Liver (tissue), 9 donors: Measurements from ENCODE around the gene TRMO. TPM values are rescaled to one million over a fixed set of nuclear protein-coding genes. Genes with fewer than 3 reads are reported as not detected.

ENCODE experiments used
- DNase-seq: peaks from one replicate; pipeline ENCODE4 v3.0.0-alpha.2; 2017; ENCODE audit warnings: low spot score
- H3K27ac ChIP-seq, 2 donors: one replicate each; pipeline ENCODE4 v1.7.0; 2013; ENCODE audit warnings: inconsistent platforms in 2 of 2, low read length in 2 of 2, control low read depth in 1 of 2, low read depth in 1 of 2, mild to moderate bottlenecking in 1 of 2
- H3K27me3 ChIP-seq, 4 donors: one replicate each; pipeline versions ENCODE4 v1.6.1 to v1.7.0; 2013; ENCODE audit warnings: low read length in 3 of 4, inconsistent platforms in 1 of 4, mild to moderate bottlenecking in 1 of 4, moderate library complexity in 1 of 4; ENCODE audit not compliant: control insufficient read depth in 4 of 4, insufficient read depth in 4 of 4
- H3K36me3 ChIP-seq, 4 donors: one replicate each; pipeline versions ENCODE4 v1.6.1 to v1.7.0; 2013; ENCODE audit warnings: low read length in 3 of 4, mild to moderate bottlenecking in 3 of 4, low read depth in 1 of 4, moderate library complexity in 1 of 4; ENCODE audit not compliant: control insufficient read depth in 4 of 4, insufficient read depth in 3 of 4
- H3K4me1 ChIP-seq, 4 donors: one replicate each; pipeline versions ENCODE4 v1.6.1 to v1.7.0; 2013; ENCODE audit warnings: low read length in 3 of 4, mild to moderate bottlenecking in 3 of 4, moderate library complexity in 1 of 4; ENCODE audit not compliant: control insufficient read depth in 4 of 4, insufficient read depth in 4 of 4
- H3K4me3 ChIP-seq, 3 donors: one replicate each; pipeline versions ENCODE4 v1.6.1 to v1.7.0; 2013; ENCODE audit warnings: low read length in 3 of 3, control low read depth in 1 of 3, low read depth in 1 of 3, mild to moderate bottlenecking in 1 of 3
- H3K9ac ChIP-seq, 2 donors: one replicate each; pipeline ENCODE4 v1.7.0; 2013; ENCODE audit warnings: low read length in 2 of 2, mild to moderate bottlenecking in 2 of 2, moderate library complexity in 2 of 2, control low read depth in 1 of 2, low read depth in 1 of 2
- H3K9me3 ChIP-seq, 4 donors: one replicate each; pipeline versions ENCODE4 v1.6.1 to v1.7.0; 2013; ENCODE audit warnings: low read length in 3 of 4; ENCODE audit not compliant: control insufficient read depth in 4 of 4
- CTCF ChIP-seq: fragments of 150-350 bp; IDR thresholded peaks from 2 replicates; pipeline ENCODE4 v1.5.1; 2017; ENCODE audit warnings: improper control_type of control experiment, low read depth, low read length; ENCODE audit not compliant: missing input control
- EGR1 ChIP-seq, 2 donors: IDR thresholded peaks; 2 replicates each; pipeline ENCODE4 v1.6.1; 2016 to 2018; ENCODE audit warnings: antibody characterized with exemption in 2 of 2, low read depth in 2 of 2
- FOXA1 ChIP-seq: IDR thresholded peaks from 2 replicates; pipeline ENCODE4 v1.6.1; 2016; ENCODE audit warnings: antibody characterized with exemption
- FOXA2 ChIP-seq: IDR thresholded peaks from 2 replicates; pipeline ENCODE4 v1.6.1; 2016; ENCODE audit warnings: antibody characterized with exemption
- GABPA ChIP-seq, 2 donors: IDR thresholded peaks in 1 of 2; conservative IDR thresholded peaks in 1 of 2; 2 replicates each; pipeline ENCODE4 v1.6.1; 2016; ENCODE audit warnings: antibody characterized with exemption in 2 of 2, mild to moderate bottlenecking in 1 of 2, moderate library complexity in 1 of 2
- HNF4A ChIP-seq, 2 donors: conservative IDR thresholded peaks; 2 replicates each; pipeline ENCODE4 v1.6.1; 2016; ENCODE audit warnings: antibody characterized with exemption in 2 of 2, mild to moderate bottlenecking in 2 of 2
- HNF4G ChIP-seq: IDR thresholded peaks from 2 replicates; pipeline ENCODE4 v1.6.1; 2016; ENCODE audit warnings: antibody characterized with exemption
- JUND ChIP-seq, 2 donors: IDR thresholded peaks; 2 replicates each; pipeline ENCODE4 v1.6.1; 2016; ENCODE audit warnings: antibody characterized with exemption in 2 of 2
- NR2F2 ChIP-seq: IDR thresholded peaks from 2 replicates; pipeline ENCODE4 v1.6.1; 2016; ENCODE audit warnings: antibody characterized with exemption
- RAD21 ChIP-seq, 2 donors: IDR thresholded peaks; 2 replicates each; pipeline ENCODE4 v1.6.1; 2016; ENCODE audit warnings: antibody characterized with exemption in 2 of 2, mild to moderate bottlenecking in 2 of 2
- RXRA ChIP-seq, 2 donors: IDR thresholded peaks; 2 replicates each; pipeline ENCODE4 v1.6.1; 2017 to 2018; ENCODE audit warnings: antibody characterized with exemption in 2 of 2, mild to moderate bottlenecking in 1 of 2
- SP1 ChIP-seq: IDR thresholded peaks from 2 replicates; pipeline ENCODE4 v1.6.1; 2018; ENCODE audit warnings: antibody characterized with exemption, mild to moderate bottlenecking
- TAF1 ChIP-seq: conservative IDR thresholded peaks from 2 replicates; pipeline ENCODE4 v1.6.1; 2016; ENCODE audit warnings: antibody characterized with exemption, mild to moderate bottlenecking
- YY1 ChIP-seq: IDR thresholded peaks from 2 replicates; pipeline ENCODE4 v1.6.1; 2016; ENCODE audit warnings: antibody characterized with exemption, mild to moderate bottlenecking
- ZBTB33 ChIP-seq: IDR thresholded peaks from 2 replicates; pipeline ENCODE4 v1.6.1; 2016; ENCODE audit warnings: antibody characterized with exemption
- WGBS: extraction: QIAGEN DNeasy Blood & Tissue Kit; methylation state at CpG from one replicate; pipeline ENCODE4 v1.1.7; 2013; 5-methylcytosine and 5-hydroxymethylcytosine counted together
- polyA plus RNA-seq, 2 donors: library from polyadenylated mRNA; stranded (reverse) in 1 of 2; unstranded in 1 of 2; fragments of 200-250 nt in 1 of 2; fragments of >200 nt in 1 of 2; fragmentation: Nextera tagmentation in 1 of 2; extraction: Ambion mirVana in 1 of 2; gene quantifications; one replicate each; pipeline versions ENCODE4 v1.2.1 to v1.2.3, GENCODE V29; 2013 to 2015
- total RNA-seq, 2 donors: library from RNA; depleted of rRNA; stranded (reverse); fragments of >200 nt; gene quantifications; one replicate each; pipeline ENCODE4 v1.2.3, GENCODE V29; 2014
- TF ChIP-seq, protein P1 (sequence below): IDR thresholded peaks from 2 replicates; pipeline ENCODE4 v1.6.1; 2016; ENCODE audit warnings: antibody characterized with exemption
- TF ChIP-seq, protein P2 (sequence below): IDR thresholded peaks from 2 replicates; pipeline ENCODE4 v1.6.1; 2016; ENCODE audit warnings: antibody characterized with exemption, mild to moderate bottlenecking
- TF ChIP-seq, protein P3 (sequence below): IDR thresholded peaks from 2 replicates; pipeline ENCODE4 v1.6.1; 2016; ENCODE audit warnings: antibody characterized with exemption
- donor health status: healthy.
- donor health status: healthy.
- donor health status: healthy.
- donor health status: healthy.
- donor health status: healthy.

The TRMO gene
- total and polyA plus RNA-seq, 4 donors = 7.0 to 13.2 (median 9.7) TPM

- Histone ChIP-seq H3K36me3 (no peaks in the 10 kb centered on the region), H3K9ac (no peak overlapping the region), H3K4me1 (no peaks in the 10 kb centered on the region), H3K9me3 (no peaks in the 10 kb centered on the region), H3K4me3 (no peak overlapping the region), H3K27me3 (no peaks in the 10 kb centered on the region), H3K27ac (no peak overlapping the region)
- WGBS = 88% methylated on average over 2 of the region's 2 CpGs
- DNase-seq = peak; percentile 31
- TF ChIP-seq RAD21 (IDR thresholded peaks at IDR 0.05) (no peak), EGR1 (IDR thresholded peaks at IDR 0.05; ENCODE audit: low read depth in 2 of 2) (no peak), TAF1 (no peak), FOXA2 (no peak), FOXA1 (no peak), HNF4G (no peak), JUND (IDR thresholded peaks at IDR 0.05) (no peak), GABPA (IDR thresholded peaks at IDR 0.05 in 1 of 2, conservative IDR thresholded peaks at IDR 0.05 in 1 of 2) (no peak), YY1 (no peak), CTCF (no peak), SP1 (no peak), NR2F2 (no peak), ZBTB33 (no peak), HNF4A (conservative IDR thresholded peaks at IDR 0.05) (no peak), RXRA (IDR thresholded peaks at IDR 0.05) (no peak)
- TF ChIP-seq, protein P1, sequence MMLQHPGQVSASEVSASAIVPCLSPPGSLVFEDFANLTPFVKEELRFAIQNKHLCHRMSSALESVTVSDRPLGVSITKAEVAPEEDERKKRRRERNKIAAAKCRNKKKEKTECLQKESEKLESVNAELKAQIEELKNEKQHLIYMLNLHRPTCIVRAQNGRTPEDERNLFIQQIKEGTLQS = no peak
- TF ChIP-seq, protein P2, sequence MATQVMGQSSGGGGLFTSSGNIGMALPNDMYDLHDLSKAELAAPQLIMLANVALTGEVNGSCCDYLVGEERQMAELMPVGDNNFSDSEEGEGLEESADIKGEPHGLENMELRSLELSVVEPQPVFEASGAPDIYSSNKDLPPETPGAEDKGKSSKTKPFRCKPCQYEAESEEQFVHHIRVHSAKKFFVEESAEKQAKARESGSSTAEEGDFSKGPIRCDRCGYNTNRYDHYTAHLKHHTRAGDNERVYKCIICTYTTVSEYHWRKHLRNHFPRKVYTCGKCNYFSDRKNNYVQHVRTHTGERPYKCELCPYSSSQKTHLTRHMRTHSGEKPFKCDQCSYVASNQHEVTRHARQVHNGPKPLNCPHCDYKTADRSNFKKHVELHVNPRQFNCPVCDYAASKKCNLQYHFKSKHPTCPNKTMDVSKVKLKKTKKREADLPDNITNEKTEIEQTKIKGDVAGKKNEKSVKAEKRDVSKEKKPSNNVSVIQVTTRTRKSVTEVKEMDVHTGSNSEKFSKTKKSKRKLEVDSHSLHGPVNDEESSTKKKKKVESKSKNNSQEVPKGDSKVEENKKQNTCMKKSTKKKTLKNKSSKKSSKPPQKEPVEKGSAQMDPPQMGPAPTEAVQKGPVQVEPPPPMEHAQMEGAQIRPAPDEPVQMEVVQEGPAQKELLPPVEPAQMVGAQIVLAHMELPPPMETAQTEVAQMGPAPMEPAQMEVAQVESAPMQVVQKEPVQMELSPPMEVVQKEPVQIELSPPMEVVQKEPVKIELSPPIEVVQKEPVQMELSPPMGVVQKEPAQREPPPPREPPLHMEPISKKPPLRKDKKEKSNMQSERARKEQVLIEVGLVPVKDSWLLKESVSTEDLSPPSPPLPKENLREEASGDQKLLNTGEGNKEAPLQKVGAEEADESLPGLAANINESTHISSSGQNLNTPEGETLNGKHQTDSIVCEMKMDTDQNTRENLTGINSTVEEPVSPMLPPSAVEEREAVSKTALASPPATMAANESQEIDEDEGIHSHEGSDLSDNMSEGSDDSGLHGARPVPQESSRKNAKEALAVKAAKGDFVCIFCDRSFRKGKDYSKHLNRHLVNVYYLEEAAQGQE = no peak
- TF ChIP-seq, protein P3, sequence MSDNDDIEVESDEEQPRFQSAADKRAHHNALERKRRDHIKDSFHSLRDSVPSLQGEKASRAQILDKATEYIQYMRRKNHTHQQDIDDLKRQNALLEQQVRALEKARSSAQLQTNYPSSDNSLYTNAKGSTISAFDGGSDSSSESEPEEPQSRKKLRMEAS = no peak
Observed at GRCh38 chr9:97969014-97969413, 46.7 kb upstream of the TRMO start.
